WTC11 (cell line): ENCODE measurements around the gene ZCCHC13.

Experiments
- ATF1 ChIP-seq: sonication (generic); formaldehyde crosslinking; IDR thresholded peaks from 2 replicates; pipeline ENCODE4 v1.8.1; 2023; ENCODE audit warnings: mild to moderate bottlenecking, moderate library complexity, missing genetic modification reagents
- FOXJ3 ChIP-seq: sonication (generic); formaldehyde crosslinking; IDR thresholded peaks from 2 replicates; pipeline ENCODE4 v1.9.0; 2021; ENCODE audit warnings: missing genetic modification reagents, mild to moderate bottlenecking, borderline replicate concordance
- FOXP1 ChIP-seq: sonication (generic); formaldehyde crosslinking; IDR thresholded peaks from 2 replicates; pipeline ENCODE4 v1.8.0; 2022; ENCODE audit warnings: missing genetic modification reagents, mild to moderate bottlenecking, moderate library complexity, borderline replicate concordance
- GABPB1 ChIP-seq: sonication (generic); formaldehyde crosslinking; IDR thresholded peaks from 2 replicates; pipeline ENCODE4 v1.8.1; 2023; ENCODE audit warnings: mild to moderate bottlenecking, missing genetic modification reagents
- IRF2 ChIP-seq: sonication (generic); formaldehyde crosslinking; IDR thresholded peaks from 2 replicates; pipeline ENCODE4 v1.8.0; 2022; ENCODE audit warnings: low read depth, missing genetic modification reagents, borderline replicate concordance
- JAZF1 ChIP-seq: fragments of 250-450 bp; sonication (Bioruptor Pico); IDR thresholded peaks from 2 replicates; pipeline ENCODE4 v1.9.0; 2021; ENCODE audit warnings: moderate library complexity, mild to moderate bottlenecking, inconsistent platforms
- NR2C2 ChIP-seq: sonication (generic); formaldehyde crosslinking; IDR thresholded peaks from 2 replicates; pipeline ENCODE4 v1.8.0; 2022; ENCODE audit warnings: mild to moderate bottlenecking, missing genetic modification reagents
- RELA ChIP-seq: sonication (generic); formaldehyde crosslinking; IDR thresholded peaks from 2 replicates; pipeline ENCODE4 v1.8.1; 2022; ENCODE audit warnings: missing genetic modification reagents, mild to moderate bottlenecking, borderline replicate concordance
- SMAD3 ChIP-seq: sonication (generic); formaldehyde crosslinking; IDR thresholded peaks from 2 replicates; pipeline ENCODE4 v1.8.0; 2022; ENCODE audit warnings: missing genetic modification reagents, mild to moderate bottlenecking, borderline replicate concordance
- SP1 ChIP-seq: sonication (generic); formaldehyde crosslinking; conservative IDR thresholded peaks from 2 replicates; pipeline ENCODE4 v1.8.1; 2022; ENCODE audit warnings: missing genetic modification reagents
- TEAD1 ChIP-seq: sonication (generic); formaldehyde crosslinking; IDR thresholded peaks from 2 replicates; pipeline ENCODE4 v1.8.0; 2022; ENCODE audit warnings: mild to moderate bottlenecking, missing genetic modification reagents
- ZNF423 ChIP-seq: fragments of 250-450 bp; sonication (Bioruptor Pico); IDR thresholded peaks from 2 replicates; pipeline ENCODE4 v2.1.2; 2022; ENCODE audit warnings: mild to moderate bottlenecking, moderate library complexity
- TF ChIP-seq, protein P1 (sequence below): fragments of 200-600 bp; IDR thresholded peaks from 2 replicates; pipeline ENCODE4 v1.8.0; 2022; ENCODE audit warnings: antibody characterized with exemption
- TF ChIP-seq, protein P2 (sequence below): sonication (generic); formaldehyde crosslinking; IDR thresholded peaks from 2 replicates; pipeline ENCODE4 v1.8.0; 2023; ENCODE audit warnings: mild to moderate bottlenecking, missing genetic modification reagents

DNA sequence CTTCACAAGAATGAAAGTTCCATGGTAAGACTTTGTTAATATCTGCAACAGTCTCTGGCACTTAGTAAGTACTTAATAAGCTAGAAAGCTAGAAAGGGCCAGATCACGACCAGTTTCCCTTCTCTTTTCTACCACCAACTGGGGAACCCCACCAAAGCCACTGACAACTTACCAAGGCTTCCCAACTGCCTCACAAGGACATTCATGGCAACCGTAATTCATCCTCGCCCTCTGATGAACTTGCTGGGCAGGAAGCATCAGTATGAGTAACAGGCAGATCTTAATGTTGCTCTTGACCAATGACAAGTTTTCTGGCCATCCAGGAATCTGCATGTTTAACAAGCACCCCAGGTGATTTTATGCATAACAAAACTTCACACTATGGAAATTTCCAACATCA is 23.2 kb upstream of the ZCCHC13 start:
- TF ChIP-seq, protein P1, sequence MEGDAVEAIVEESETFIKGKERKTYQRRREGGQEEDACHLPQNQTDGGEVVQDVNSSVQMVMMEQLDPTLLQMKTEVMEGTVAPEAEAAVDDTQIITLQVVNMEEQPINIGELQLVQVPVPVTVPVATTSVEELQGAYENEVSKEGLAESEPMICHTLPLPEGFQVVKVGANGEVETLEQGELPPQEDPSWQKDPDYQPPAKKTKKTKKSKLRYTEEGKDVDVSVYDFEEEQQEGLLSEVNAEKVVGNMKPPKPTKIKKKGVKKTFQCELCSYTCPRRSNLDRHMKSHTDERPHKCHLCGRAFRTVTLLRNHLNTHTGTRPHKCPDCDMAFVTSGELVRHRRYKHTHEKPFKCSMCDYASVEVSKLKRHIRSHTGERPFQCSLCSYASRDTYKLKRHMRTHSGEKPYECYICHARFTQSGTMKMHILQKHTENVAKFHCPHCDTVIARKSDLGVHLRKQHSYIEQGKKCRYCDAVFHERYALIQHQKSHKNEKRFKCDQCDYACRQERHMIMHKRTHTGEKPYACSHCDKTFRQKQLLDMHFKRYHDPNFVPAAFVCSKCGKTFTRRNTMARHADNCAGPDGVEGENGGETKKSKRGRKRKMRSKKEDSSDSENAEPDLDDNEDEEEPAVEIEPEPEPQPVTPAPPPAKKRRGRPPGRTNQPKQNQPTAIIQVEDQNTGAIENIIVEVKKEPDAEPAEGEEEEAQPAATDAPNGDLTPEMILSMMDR: no peak
- TF ChIP-seq JAZF1 (CRISPR knock-in tag) (no peak), ZNF423 (CRISPR knock-in tag) (no peak), SMAD3 (CRISPR knock-in tag) (no peak), SP1 (CRISPR knock-in tag) (no peak), GABPB1 (CRISPR knock-in tag) (no peak), IRF2 (CRISPR knock-in tag) (no peak), RELA (CRISPR knock-in tag) (no peak), ATF1 (CRISPR knock-in tag) (no peak), FOXJ3 (CRISPR knock-in tag) (no peak), TEAD1 (CRISPR knock-in tag) (no peak), FOXP1 (CRISPR knock-in tag) (no peak), NR2C2 (CRISPR knock-in tag) (no peak)
- TF ChIP-seq, protein P2, sequence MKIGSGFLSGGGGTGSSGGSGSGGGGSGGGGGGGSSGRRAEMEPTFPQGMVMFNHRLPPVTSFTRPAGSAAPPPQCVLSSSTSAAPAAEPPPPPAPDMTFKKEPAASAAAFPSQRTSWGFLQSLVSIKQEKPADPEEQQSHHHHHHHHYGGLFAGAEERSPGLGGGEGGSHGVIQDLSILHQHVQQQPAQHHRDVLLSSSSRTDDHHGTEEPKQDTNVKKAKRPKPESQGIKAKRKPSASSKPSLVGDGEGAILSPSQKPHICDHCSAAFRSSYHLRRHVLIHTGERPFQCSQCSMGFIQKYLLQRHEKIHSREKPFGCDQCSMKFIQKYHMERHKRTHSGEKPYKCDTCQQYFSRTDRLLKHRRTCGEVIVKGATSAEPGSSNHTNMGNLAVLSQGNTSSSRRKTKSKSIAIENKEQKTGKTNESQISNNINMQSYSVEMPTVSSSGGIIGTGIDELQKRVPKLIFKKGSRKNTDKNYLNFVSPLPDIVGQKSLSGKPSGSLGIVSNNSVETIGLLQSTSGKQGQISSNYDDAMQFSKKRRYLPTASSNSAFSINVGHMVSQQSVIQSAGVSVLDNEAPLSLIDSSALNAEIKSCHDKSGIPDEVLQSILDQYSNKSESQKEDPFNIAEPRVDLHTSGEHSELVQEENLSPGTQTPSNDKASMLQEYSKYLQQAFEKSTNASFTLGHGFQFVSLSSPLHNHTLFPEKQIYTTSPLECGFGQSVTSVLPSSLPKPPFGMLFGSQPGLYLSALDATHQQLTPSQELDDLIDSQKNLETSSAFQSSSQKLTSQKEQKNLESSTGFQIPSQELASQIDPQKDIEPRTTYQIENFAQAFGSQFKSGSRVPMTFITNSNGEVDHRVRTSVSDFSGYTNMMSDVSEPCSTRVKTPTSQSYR: no peak
